Activated T-helper 9 cell treated with anti-CD3 and anti-CD28 coated beads, Interleukin-2, amount 50 U/mL, for 16 hours (primary cell): ENCODE measurements around the gene S100A1.
"Not testable (repeated sequence)": the region's sequence is repeated elsewhere in the genome, so short reads cannot be mapped to it uniquely, and the experiment has no call there.

Experiments used
- DNase-seq: peaks from one replicate; pipeline ENCODE4 v3.0.0-alpha.2; 2020; ENCODE audit warnings: low read depth

The S100A1 gene

GRCh38 chr1:153627715-153628626 lies at the start of gene S100A1:
S100A1 (plus strand) TSS chr1:153628434; CDS start chr1:153630522, 2,088 bp downstream.
- no peak for DNase-seq

- DNase-seq: no peak
Observed at GRCh38 chr1:153578490-153578889, 49.7 kb upstream of the S100A1 start.

GRCh38 chr1:153578936-153579335 lies 49.3 kb upstream of the S100A1 start:
- DNase-seq: no peak

GRCh38 chr1:153582836-153583235 lies 45.4 kb upstream of the S100A1 start:
- not testable (repeated sequence) for DNase-seq

- DNase-seq: not testable (repeated sequence)
Observed at GRCh38 chr1:153583514-153583913, 44.7 kb upstream of the S100A1 start.

GRCh38 chr1:153583976-153584375 lies 44.3 kb upstream of the S100A1 start:
- DNase-seq: no peak

GRCh38 chr1:153585006-153585405 lies 43.2 kb upstream of the S100A1 start:
- no peak for DNase-seq

GRCh38 chr1:153586347-153586746 lies 41.9 kb upstream of the S100A1 start:
- no peak for DNase-seq

- DNase-seq: no peak
Observed at GRCh38 chr1:153587314-153587713, 40.9 kb upstream of the S100A1 start.

GRCh38 chr1:153588033-153588432 lies 40.2 kb upstream of the S100A1 start:
- DNase-seq: not testable (repeated sequence)

- no peak for DNase-seq
Observed at GRCh38 chr1:153588482-153588881, 39.8 kb upstream of the S100A1 start.

GRCh38 chr1:153592748-153593147 lies 35.5 kb upstream of the S100A1 start:
- no peak for DNase-seq

GRCh38 chr1:153597206-153597605 lies 31.0 kb upstream of the S100A1 start:
- DNase-seq: no peak

GRCh38 chr1:153598309-153599172 lies 29.7 kb upstream of the S100A1 start:
- no peak for DNase-seq

GRCh38 chr1:153599847-153600246 lies 28.4 kb upstream of the S100A1 start:
- no peak for DNase-seq

- DNase-seq: no peak
Observed at GRCh38 chr1:153602749-153603148, 25.5 kb upstream of the S100A1 start.

- no peak for DNase-seq
Observed at GRCh38 chr1:153606194-153606593, 22.0 kb upstream of the S100A1 start.

- no peak for DNase-seq
Observed at GRCh38 chr1:153607381-153607780, 20.9 kb upstream of the S100A1 start.

GRCh38 chr1:153608089-153608682 lies 20.0 kb upstream of the S100A1 start:
- no peak for DNase-seq

GRCh38 chr1:153608742-153609584 lies 19.3 kb upstream of the S100A1 start:
- DNase-seq: no peak

- DNase-seq: no peak
Observed at GRCh38 chr1:153609585-153609907, 18.7 kb upstream of the S100A1 start.

GRCh38 chr1:153610334-153610733 lies 17.9 kb upstream of the S100A1 start:
- DNase-seq: no peak
